ENCODE data around the gene SERPINB12. TPM values are rescaled to one million over a fixed set of nuclear protein-coding genes. Genes with fewer than 3 reads are reported as not detected.
A peak's percentile ranks its signal among the peaks of the same experiment; 100 is the strongest.

SERPINB12 gene
- total RNA-seq, 1 donor from 2014 or later = 0.32 TPM

GRCh38 chr18:63551769-63552168 is 9.6 kb downstream of the SERPINB12 start:
- TF ChIP-seq CTCF (IDR thresholded peaks at IDR 0.05) = no peak
- no peak for DNase-seq (ENCODE audit: low spot score in 2 of 2)
- Histone ChIP-seq H3K9me3 (no peaks in the 10 kb centered on the region), H3K27ac (no peak overlapping the region), H3K36me3 (no peaks in the 10 kb centered on the region), H3K4me1 (peaks cover 0 to 5% of the 10 kb centered on the region in 2 donors), H3K27me3 (no peaks in the 10 kb centered on the region), H3K4me3 (no peak overlapping the region)
- intact Hi-C loops (cut with DNase I) = no loop called here

- intact Hi-C loops (cut with DNase I) = no loop called here
These were observed 10.4 kb downstream of the SERPINB12 start for GRCh38 chr18:63552581-63552980.

GRCh38 chr18:63553081-63553480 is 10.9 kb downstream of the SERPINB12 start:
- no peak for DNase-seq (ENCODE audit: low spot score in 2 of 2)
- H3K27ac ChIP-seq = peak overlapping the region in 1 of 2 donors; percentile 4
- intact Hi-C loops (cut with DNase I) = no loop called here

More at GRCh38 chr18:63552581-63552980, 10.4 kb downstream of the SERPINB12 start:
- DNase-seq (ENCODE audit: low spot score in 2 of 2) = no peak
- TF ChIP-seq CTCF (IDR thresholded peaks at IDR 0.05) = no peak
- Histone ChIP-seq H3K36me3 (no peaks in the 10 kb centered on the region), H3K27ac (peak overlapping the region in 1 of 2 donors; percentile 4), H3K4me1 (peaks cover 0 to 5% of the 10 kb centered on the region in 2 donors), H3K9me3 (no peaks in the 10 kb centered on the region), H3K27me3 (no peaks in the 10 kb centered on the region), H3K4me3 (no peak overlapping the region)

GRCh38 chr18:63559567-63560491 is 17.7 kb downstream of the SERPINB12 start:
- Histone ChIP-seq H3K27me3 (no peaks in the 10 kb centered on the region), H3K27ac (no peak overlapping the region), H3K4me1 (no peaks in the 10 kb centered on the region), H3K9me3 (no peaks in the 10 kb centered on the region), H3K36me3 (no peaks in the 10 kb centered on the region), H3K4me3 (no peak overlapping the region)
- intact Hi-C loops (cut with DNase I) = no loop called here
- no peak for DNase-seq (ENCODE audit: low spot score in 2 of 2)
- TF ChIP-seq CTCF (IDR thresholded peaks at IDR 0.05) = no peak

More at GRCh38 chr18:63553081-63553480, 10.9 kb downstream of the SERPINB12 start:
- H3K9me3 ChIP-seq = no peaks in the 10 kb centered on the region
- TF ChIP-seq CTCF (IDR thresholded peaks at IDR 0.05) = no peak
- H3K4me1 ChIP-seq = peaks cover 0 to 5% of the 10 kb centered on the region in 2 donors
- no peaks in the 10 kb centered on the region for H3K36me3 ChIP-seq
- H3K27me3 ChIP-seq = no peaks in the 10 kb centered on the region
- no peak overlapping the region for H3K4me3 ChIP-seq

- DNase-seq (ENCODE audit: low spot score in 2 of 2) = no peak
- Histone ChIP-seq H3K4me1 (no peaks in the 10 kb centered on the region), H3K9me3 (no peaks in the 10 kb centered on the region), H3K27ac (no peak overlapping the region), H3K4me3 (no peak overlapping the region), H3K36me3 (no peaks in the 10 kb centered on the region), H3K27me3 (no peaks in the 10 kb centered on the region)
- no peak for TF ChIP-seq CTCF (IDR thresholded peaks at IDR 0.05)
- intact Hi-C loops (cut with DNase I) = no loop called here
These were observed 20.1 kb downstream of the SERPINB12 start for GRCh38 chr18:63562284-63562683.

All from ascending aorta (tissue), 2 donors.